ENCODE data around the gene MPRIP.

The MPRIP gene

GRCh38 chr17:17221329-17221728 lies 179.1 kb downstream of the MPRIP start:
- no peak for TF ChIP-seq CTCF (IDR thresholded peaks at IDR 0.05; ENCODE audit: low read depth, low read length, missing control alignments)
- DNase-seq (ENCODE audit: low read depth), result no peak
- no peak overlapping the region for H3K4me3 ChIP-seq (ENCODE audit: low read depth, low read length)
- in situ Hi-C loops (cut with HindIII; ENCODE audit: low sequenced_read_pairs), result loop anchor here (5.0 kb wide), 1 partner anchor 51 kb away; no protein-coding TSS in a partner anchor

- DNase-seq (ENCODE audit: low read depth), result no peak
- H3K4me3 ChIP-seq (ENCODE audit: low read depth, low read length), result no peak overlapping the region
- in situ Hi-C loops (cut with HindIII; ENCODE audit: low sequenced_read_pairs), result loop anchor here (5.0 kb wide), 1 partner anchor 49 kb away; no protein-coding TSS in a partner anchor
- no peak for TF ChIP-seq CTCF (IDR thresholded peaks at IDR 0.05; ENCODE audit: low read depth, low read length, missing control alignments)
Measured at GRCh38 chr17:17223736-17224135, 181.5 kb downstream of the MPRIP start.

DNA sequence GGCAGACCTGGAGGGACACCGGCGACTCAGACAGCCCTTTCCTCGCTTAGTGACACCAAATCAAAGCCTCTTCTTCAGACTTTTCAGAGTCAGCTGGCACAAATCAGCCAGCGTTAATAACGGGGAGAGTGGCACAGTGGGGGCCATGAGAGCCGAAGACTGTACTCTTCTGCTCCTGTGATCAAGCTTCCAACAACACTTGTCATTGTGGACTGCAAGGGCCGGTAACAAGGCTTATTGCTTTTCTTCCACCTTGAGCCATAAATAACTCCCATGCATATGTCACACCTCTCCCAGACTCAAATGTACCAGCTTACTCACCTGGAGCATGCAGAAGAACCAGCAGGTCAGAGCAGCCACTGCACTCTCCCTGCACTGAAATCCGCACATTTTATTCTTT lies 181.9 kb downstream of the MPRIP start:
- H3K4me3 ChIP-seq (ENCODE audit: low read depth, low read length), result no peak overlapping the region
- DNase-seq (ENCODE audit: low read depth), result no peak
- no peak for TF ChIP-seq CTCF (IDR thresholded peaks at IDR 0.05; ENCODE audit: low read depth, low read length, missing control alignments)
- in situ Hi-C loops (cut with HindIII; ENCODE audit: low sequenced_read_pairs), result loop anchor here (5.0 kb wide), 1 partner anchor 48 kb away; no protein-coding TSS in a partner anchor

- no peak overlapping the region for H3K4me3 ChIP-seq (ENCODE audit: low read depth, low read length)
- in situ Hi-C loops (cut with HindIII; ENCODE audit: low sequenced_read_pairs), result no loop called here
- DNase-seq (ENCODE audit: low read depth), result no peak
- no peak for TF ChIP-seq CTCF (IDR thresholded peaks at IDR 0.05; ENCODE audit: low read depth, low read length, missing control alignments)
Measured at GRCh38 chr17:17225901-17226300, 183.6 kb downstream of the MPRIP start.

GRCh38 chr17:17226451-17227265 lies 184.4 kb downstream of the MPRIP start:
- in situ Hi-C loops (cut with HindIII; ENCODE audit: low sequenced_read_pairs), result no loop called here
- no peak for TF ChIP-seq CTCF (IDR thresholded peaks at IDR 0.05; ENCODE audit: low read depth, low read length, missing control alignments)
- no peak for DNase-seq (ENCODE audit: low read depth)
- no peak overlapping the region for H3K4me3 ChIP-seq (ENCODE audit: low read depth, low read length)

DNA sequence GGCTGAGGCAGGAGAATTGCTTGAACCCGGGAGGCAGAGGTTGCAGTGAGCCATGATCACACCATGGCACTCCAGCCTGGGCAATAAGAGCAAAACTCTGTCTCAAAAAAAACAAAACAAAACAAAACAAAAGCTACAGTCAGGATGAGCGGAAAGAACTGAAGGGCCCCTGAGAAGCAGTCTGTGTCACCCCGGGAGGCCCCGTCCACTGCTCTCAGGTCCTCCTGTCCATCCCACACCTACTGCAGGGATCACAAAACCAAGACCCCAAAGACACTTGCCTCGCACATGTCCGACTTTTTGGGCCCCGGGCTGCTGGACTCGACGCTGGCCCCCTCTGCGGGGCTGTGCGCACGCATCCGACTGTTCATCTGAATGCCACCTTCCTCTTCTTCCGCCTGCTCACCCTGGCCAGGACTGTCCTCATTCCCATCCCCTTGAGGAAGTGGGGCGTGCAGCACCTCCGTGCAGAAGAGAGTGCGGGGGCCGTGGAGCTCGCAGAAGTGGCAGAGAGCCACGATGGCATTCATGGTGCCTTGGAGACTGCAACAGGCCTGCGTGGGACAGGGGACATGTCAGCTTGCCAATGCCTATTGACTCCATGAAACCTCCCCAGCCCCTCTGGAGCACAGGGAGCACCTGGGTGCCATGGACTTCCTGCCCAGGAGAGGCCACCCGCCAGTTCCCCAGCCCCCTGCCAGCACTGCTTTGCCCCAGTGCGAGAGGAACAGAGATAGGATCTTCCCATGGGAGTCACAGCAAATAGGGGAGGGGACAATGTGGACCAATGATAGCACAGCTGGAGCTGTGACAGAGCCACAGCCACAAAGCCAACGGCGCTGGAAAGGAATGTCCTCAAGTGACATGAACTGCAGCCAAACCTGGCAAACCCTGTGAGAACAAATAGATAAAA lies 185.6 kb downstream of the MPRIP start:
- in situ Hi-C loops (cut with HindIII; ENCODE audit: low sequenced_read_pairs), result no loop called here
- TF ChIP-seq CTCF (IDR thresholded peaks at IDR 0.05; ENCODE audit: low read depth, low read length, missing control alignments), result no peak
- no peak overlapping the region for H3K4me3 ChIP-seq (ENCODE audit: low read depth, low read length)

More for the DNA sequence above, 185.6 kb downstream of the MPRIP start:
- no peak for DNase-seq (ENCODE audit: low read depth)

Measured in astrocyte of the cerebellum (primary cell).